ENCODE data around the gene BAZ2B. TPM values are rescaled to one million over a fixed set of nuclear protein-coding genes. Genes with fewer than 3 reads are reported as not detected.

Gene BAZ2B
- total and polyA plus RNA-seq, 9 of the 15 experiments (the other 6 are each of a cell fraction or from before 2014, with no cell fraction given): 7.5 to 38.6 (median 19.8) TPM

- TF ChIP-seq ZBTB5 (IDR thresholded peaks at IDR 0.05) (no peak), HMG20A (CRISPR knock-in tag; conservative IDR thresholded peaks at IDR 0.05) (no peak), PML (IDR thresholded peaks at IDR 0.05; ENCODE audit: low read length) (no peak), NONO (IDR thresholded peaks at IDR 0.05; ENCODE audit: low read depth in 2 of 2, low read length in 1 of 2) (peak; percentile 32 to 69; a peak in 2 of 4 replicates), YBX1 (IDR thresholded peaks at IDR 0.05) (no peak), MTF1 (CRISPR knock-in tag; IDR thresholded peaks at IDR 0.05; ENCODE audit: borderline replicate concordance) (no peak), NFXL1 (CRISPR knock-in tag; IDR thresholded peaks at IDR 0.05) (no peak), CBFB (CRISPR knock-in tag; IDR thresholded peaks at IDR 0.05) (no peak), KAT7 (CRISPR knock-in tag; IDR thresholded peaks at IDR 0.05; ENCODE audit: borderline replicate concordance) (no peak), NFRKB (IDR thresholded peaks at IDR 0.05; ENCODE audit: low read depth) (peak; percentile 36; the same call in 1 of the 2 replicates), ZKSCAN3 (CRISPR knock-in tag; IDR thresholded peaks at IDR 0.05) (no peak), HES1 (IDR thresholded peaks at IDR 0.05; ENCODE audit: low read depth) (no peak), ZFP91 (CRISPR knock-in tag; IDR thresholded peaks at IDR 0.05) (no peak), DACH1 (IDR thresholded peaks at IDR 0.05; ENCODE audit: partially characterized antibody) (peak; percentile 52), ZNF740 (CRISPR knock-in tag; IDR thresholded peaks at IDR 0.05) (peak; percentile 92), ZNF740 (tag; IDR thresholded peaks at IDR 0.05) (peak in 1 of 2 experiments; percentile 86; a peak in 2 of 4 replicates), CBX1 (IDR thresholded peaks at IDR 0.05; ENCODE audit: low read depth) (peak; percentile 49; the same call in 1 of the 2 replicates), KDM1A (IDR thresholded peaks at IDR 0.05) (0 out of 4 replicates have a peak, but pooled peaks of 1 of the 2 experiments have one; percentile 0), L3MBTL2 (IDR thresholded peaks at IDR 0.05) (peak; percentile 89), ZNF12 (CRISPR knock-in tag; IDR thresholded peaks at IDR 0.05) (peak; percentile 61; the same call in 1 of the 2 replicates), ZSCAN29 (IDR thresholded peaks at IDR 0.05) (no peak), CHAMP1 (IDR thresholded peaks at IDR 0.05) (no peak)
Measured at GRCh38 chr2:159285929-159286708, 330.2 kb downstream of the BAZ2B start, which contains the start of gene WDSUB1 (continued).

Measured in K562 (cell line).